MM.1S (cell line): ENCODE data around the gene TEX264.

Source experiments
- EZH2 ChIP-seq: fragments of 300-600 bp; sonication (generic); optimal IDR thresholded peaks from 2 replicates; pipeline ENCODE3; 2017; ENCODE audit warnings: low read depth, mild to moderate bottlenecking, antibody characterized with exemption, low read length, mixed read lengths
- TF ChIP-seq, protein P1 (sequence below): fragments of 300-600 bp; sonication (generic); IDR thresholded peaks from 2 replicates; pipeline ENCODE4 v1.5.1; 2016; ENCODE audit warnings: antibody characterized with exemption, low read length, mixed read lengths

DNA sequence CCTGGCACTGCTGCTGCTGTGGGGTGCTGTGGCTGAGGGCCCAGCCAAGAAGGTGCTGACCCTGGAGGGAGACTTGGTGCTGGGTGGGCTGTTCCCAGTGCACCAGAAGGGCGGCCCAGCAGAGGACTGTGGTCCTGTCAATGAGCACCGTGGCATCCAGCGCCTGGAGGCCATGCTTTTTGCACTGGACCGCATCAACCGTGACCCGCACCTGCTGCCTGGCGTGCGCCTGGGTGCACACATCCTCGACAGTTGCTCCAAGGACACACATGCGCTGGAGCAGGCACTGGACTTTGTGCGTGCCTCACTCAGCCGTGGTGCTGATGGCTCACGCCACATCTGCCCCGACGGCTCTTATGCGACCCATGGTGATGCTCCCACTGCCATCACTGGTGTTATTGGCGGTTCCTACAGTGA lies 38.0 kb downstream of the TEX264 start:
- TF ChIP-seq, protein P1, sequence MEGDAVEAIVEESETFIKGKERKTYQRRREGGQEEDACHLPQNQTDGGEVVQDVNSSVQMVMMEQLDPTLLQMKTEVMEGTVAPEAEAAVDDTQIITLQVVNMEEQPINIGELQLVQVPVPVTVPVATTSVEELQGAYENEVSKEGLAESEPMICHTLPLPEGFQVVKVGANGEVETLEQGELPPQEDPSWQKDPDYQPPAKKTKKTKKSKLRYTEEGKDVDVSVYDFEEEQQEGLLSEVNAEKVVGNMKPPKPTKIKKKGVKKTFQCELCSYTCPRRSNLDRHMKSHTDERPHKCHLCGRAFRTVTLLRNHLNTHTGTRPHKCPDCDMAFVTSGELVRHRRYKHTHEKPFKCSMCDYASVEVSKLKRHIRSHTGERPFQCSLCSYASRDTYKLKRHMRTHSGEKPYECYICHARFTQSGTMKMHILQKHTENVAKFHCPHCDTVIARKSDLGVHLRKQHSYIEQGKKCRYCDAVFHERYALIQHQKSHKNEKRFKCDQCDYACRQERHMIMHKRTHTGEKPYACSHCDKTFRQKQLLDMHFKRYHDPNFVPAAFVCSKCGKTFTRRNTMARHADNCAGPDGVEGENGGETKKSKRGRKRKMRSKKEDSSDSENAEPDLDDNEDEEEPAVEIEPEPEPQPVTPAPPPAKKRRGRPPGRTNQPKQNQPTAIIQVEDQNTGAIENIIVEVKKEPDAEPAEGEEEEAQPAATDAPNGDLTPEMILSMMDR: no peak
- TF ChIP-seq EZH2: no peak
